Suprapubic skin (tissue), 4 donors: ENCODE measurements around the gene NR1H4. TPM values are rescaled to one million over a fixed set of nuclear protein-coding genes. Genes with fewer than 3 reads are reported as not detected.

Experiments used
- DNase-seq, 2 donors: peaks; one replicate each; pipeline ENCODE4 v3.0.0-alpha.2; 2019; ENCODE audit warnings: low spot score in 2 of 2
- H3K27ac ChIP-seq: fragments of 200-600 bp; sonication (generic); one replicate; pipeline ENCODE4 v1.5.1; 2019
- H3K27me3 ChIP-seq: fragments of 200-600 bp; sonication (generic); one replicate; pipeline ENCODE4 v1.5.1; 2019
- H3K36me3 ChIP-seq: fragments of 200-600 bp; sonication (generic); one replicate; pipeline ENCODE4 v1.5.1; 2019
- H3K4me1 ChIP-seq: fragments of 200-600 bp; sonication (generic); one replicate; pipeline ENCODE4 v1.5.1; 2019
- H3K4me3 ChIP-seq: fragments of 200-600 bp; sonication (generic); one replicate; pipeline ENCODE4 v1.5.1; 2019; ENCODE audit warnings: mild to moderate bottlenecking
- H3K9me3 ChIP-seq: fragments of 200-600 bp; sonication (generic); one replicate; pipeline ENCODE4 v1.5.1; 2019
- EP300 ChIP-seq: sonication (generic); formaldehyde crosslinking; IDR thresholded peaks from one replicate; pipeline ENCODE4 v1.6.1; 2017; ENCODE audit warnings: antibody characterized with exemption
- POLR2A ChIP-seq, 2 donors: fragments of 450-650 bp; IDR thresholded peaks; one replicate each; pipeline ENCODE4 v1.6.1; 2017; ENCODE audit warnings: antibody characterized with exemption in 2 of 2, mild to moderate bottlenecking in 2 of 2, moderate library complexity in 2 of 2
- POLR2AphosphoS5 ChIP-seq, 3 donors: sonication (generic); formaldehyde crosslinking; IDR thresholded peaks; one replicate each; pipeline ENCODE4 v1.6.1; 2017; ENCODE audit warnings: antibody characterized with exemption in 3 of 3
- WGBS: methylation state at CpG from one replicate; pipeline ENCODE4 v1.1.5; 2018; 5-methylcytosine and 5-hydroxymethylcytosine counted together
- total RNA-seq, 4 donors: library from RNA; depleted of rRNA; stranded (reverse); fragments of >200 nt; gene quantifications; one replicate each; pipeline ENCODE4 v1.1.0, GENCODE V29; 2016
- TF ChIP-seq, protein P1 (sequence below), 2 donors: fragments of 200-600 bp in 1 of 2; fragments of 450-650 bp in 1 of 2; sonication (generic) in 1 of 2; IDR thresholded peaks; one replicate each; pipeline ENCODE4 v1.5.1; 2016 to 2019; ENCODE audit warnings: antibody characterized with exemption in 2 of 2, mild to moderate bottlenecking in 1 of 2, moderate library complexity in 1 of 2

NR1H4 gene
- total RNA-seq, 4 donors from 2014 or later, result not detected

- no peak for TF ChIP-seq POLR2A (IDR thresholded peaks at IDR 0.05)
- no peak for TF ChIP-seq EP300
- TF ChIP-seq POLR2AphosphoS5 (IDR thresholded peaks at IDR 0.05), result no peak
- TF ChIP-seq, protein P1, sequence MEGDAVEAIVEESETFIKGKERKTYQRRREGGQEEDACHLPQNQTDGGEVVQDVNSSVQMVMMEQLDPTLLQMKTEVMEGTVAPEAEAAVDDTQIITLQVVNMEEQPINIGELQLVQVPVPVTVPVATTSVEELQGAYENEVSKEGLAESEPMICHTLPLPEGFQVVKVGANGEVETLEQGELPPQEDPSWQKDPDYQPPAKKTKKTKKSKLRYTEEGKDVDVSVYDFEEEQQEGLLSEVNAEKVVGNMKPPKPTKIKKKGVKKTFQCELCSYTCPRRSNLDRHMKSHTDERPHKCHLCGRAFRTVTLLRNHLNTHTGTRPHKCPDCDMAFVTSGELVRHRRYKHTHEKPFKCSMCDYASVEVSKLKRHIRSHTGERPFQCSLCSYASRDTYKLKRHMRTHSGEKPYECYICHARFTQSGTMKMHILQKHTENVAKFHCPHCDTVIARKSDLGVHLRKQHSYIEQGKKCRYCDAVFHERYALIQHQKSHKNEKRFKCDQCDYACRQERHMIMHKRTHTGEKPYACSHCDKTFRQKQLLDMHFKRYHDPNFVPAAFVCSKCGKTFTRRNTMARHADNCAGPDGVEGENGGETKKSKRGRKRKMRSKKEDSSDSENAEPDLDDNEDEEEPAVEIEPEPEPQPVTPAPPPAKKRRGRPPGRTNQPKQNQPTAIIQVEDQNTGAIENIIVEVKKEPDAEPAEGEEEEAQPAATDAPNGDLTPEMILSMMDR (IDR thresholded peaks at IDR 0.05), result no peak
- H3K27ac ChIP-seq, result no peak overlapping the region
- no peaks in the 10 kb centered on the region for H3K36me3 ChIP-seq
- DNase-seq, result no peak
- H3K4me3 ChIP-seq, result no peak overlapping the region
- H3K4me1 ChIP-seq, result no peaks in the 10 kb centered on the region
- no peaks in the 10 kb centered on the region for H3K27me3 ChIP-seq
- WGBS, result 85% methylated on average over 4 of the region's 4 CpGs
- H3K9me3 ChIP-seq, result no peaks in the 10 kb centered on the region
Measured at GRCh38 chr12:100544165-100544564, 70.5 kb downstream of the NR1H4 start.

- TF ChIP-seq, protein P1 (IDR thresholded peaks at IDR 0.05), result no peak
- no peak for TF ChIP-seq POLR2A (IDR thresholded peaks at IDR 0.05)
- Histone ChIP-seq H3K9me3 (no peaks in the 10 kb centered on the region), H3K36me3 (no peaks in the 10 kb centered on the region), H3K27me3 (no peaks in the 10 kb centered on the region), H3K4me3 (no peak overlapping the region), H3K4me1 (no peaks in the 10 kb centered on the region), H3K27ac (no peak overlapping the region)
- DNase-seq, result no peak
- WGBS, result 94% methylated on average over 1 of the region's 1 CpG
Measured at GRCh38 chr12:100545092-100545491, 71.4 kb downstream of the NR1H4 start.

DNA sequence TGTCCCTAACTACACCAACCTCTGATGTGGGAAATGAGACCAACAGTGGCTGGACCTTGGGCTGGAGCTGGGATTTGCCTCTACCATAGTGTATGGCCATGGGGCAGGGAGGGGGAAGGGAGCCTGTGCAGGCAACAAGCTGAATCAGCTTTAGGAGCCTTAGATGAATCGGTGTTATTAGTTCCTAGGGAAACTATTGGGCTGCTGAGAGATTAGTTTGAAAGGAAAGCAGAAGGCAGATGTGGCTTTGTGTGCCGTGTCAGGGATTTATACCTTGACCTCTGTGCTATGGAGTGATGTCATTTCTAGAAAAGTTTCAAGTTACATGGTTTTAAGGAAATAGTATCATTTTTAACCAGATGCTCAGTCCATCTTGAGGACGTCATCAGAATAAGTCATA is 80.3 kb downstream of the NR1H4 start:
- H3K4me3 ChIP-seq, result no peak overlapping the region
- no peak for TF ChIP-seq EP300
- TF ChIP-seq POLR2A (IDR thresholded peaks at IDR 0.05), result no peak
- TF ChIP-seq, protein P1 (IDR thresholded peaks at IDR 0.05), result no peak
- no peak for TF ChIP-seq POLR2AphosphoS5 (IDR thresholded peaks at IDR 0.05)
- no peak overlapping the region for H3K27ac ChIP-seq
- no peaks in the 10 kb centered on the region for H3K9me3 ChIP-seq
- H3K4me1 ChIP-seq, result no peaks in the 10 kb centered on the region
- DNase-seq, result no peak
- H3K36me3 ChIP-seq, result no peaks in the 10 kb centered on the region
- 54% methylated on average over 3 of the region's 3 CpGs for WGBS
- H3K27me3 ChIP-seq, result no peaks in the 10 kb centered on the region

DNA sequence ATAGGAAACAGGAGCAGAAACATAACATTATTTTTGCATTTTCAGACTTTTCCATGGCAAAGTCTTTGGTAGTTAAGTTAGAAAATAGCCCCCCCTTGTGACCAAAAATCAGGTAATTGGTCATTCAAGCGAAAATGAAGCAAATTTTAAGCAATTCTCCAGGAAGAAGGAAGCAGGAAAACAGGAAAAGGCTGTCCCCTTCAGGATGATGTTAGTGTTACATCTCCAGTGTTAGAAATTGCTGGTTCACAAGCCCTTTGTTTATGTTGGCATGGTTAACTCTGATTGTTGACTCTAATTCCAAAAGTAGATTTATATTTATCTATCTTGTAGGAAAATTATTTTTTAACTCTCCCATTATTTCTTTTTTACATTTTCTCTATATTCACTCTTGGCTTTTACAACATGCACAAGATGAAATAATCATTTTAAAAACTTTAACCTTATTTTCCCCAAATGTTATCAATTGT is 81.0 kb downstream of the NR1H4 start:
- no peak for DNase-seq
- H3K36me3 ChIP-seq, result no peaks in the 10 kb centered on the region

GRCh38 chr12:100555722-100556121 is 82.1 kb downstream of the NR1H4 start:
- Histone ChIP-seq H3K27ac (no peak overlapping the region), H3K27me3 (no peaks in the 10 kb centered on the region), H3K4me1 (no peaks in the 10 kb centered on the region), H3K9me3 (no peaks in the 10 kb centered on the region), H3K4me3 (no peak overlapping the region), H3K36me3 (no peaks in the 10 kb centered on the region)
- WGBS, result 49% methylated on average over 2 of the region's 2 CpGs
- TF ChIP-seq POLR2AphosphoS5 (IDR thresholded peaks at IDR 0.05), result no peak
- TF ChIP-seq, protein P1 (IDR thresholded peaks at IDR 0.05), result no peak
- no peak for DNase-seq

More for the DNA sequence above, 81.0 kb downstream of the NR1H4 start:
- Histone ChIP-seq H3K4me1 (no peaks in the 10 kb centered on the region), H3K27me3 (no peaks in the 10 kb centered on the region), H3K9me3 (no peaks in the 10 kb centered on the region), H3K27ac (no peak overlapping the region), H3K4me3 (no peak overlapping the region)
- TF ChIP-seq, protein P1 (IDR thresholded peaks at IDR 0.05), result peak; percentile 57 to 65
- TF ChIP-seq EP300, result no peak
- no peak for TF ChIP-seq POLR2AphosphoS5 (IDR thresholded peaks at IDR 0.05)
- no peak for TF ChIP-seq POLR2A (IDR thresholded peaks at IDR 0.05)
- WGBS, result 3% methylated on average over 1 of the region's 1 CpG
